BJ (cell line): ENCODE measurements around the gene RAC2. TPM values are rescaled to one million over a fixed set of nuclear protein-coding genes. Genes with fewer than 3 reads are reported as not detected.

Experiments used
- CTCF ChIA-PET: fragments of 350-600 bp; formaldehyde crosslinking; extraction: SDS; loops from one replicate; lab custom pipeline; 2021; ENCODE audit warnings: antibody characterized with exemption, inconsistent platforms; lab: Yijun Ruan, JAX
- POLR2A ChIA-PET: fragments of 300-600 bp; sonication (Branson Sonifier 250); formaldehyde crosslinking; extraction: SDS; loops from one replicate; lab custom pipeline; 2021; ENCODE audit warnings: antibody characterized with exemption; lab: Charles Lee
- DNase-seq: peaks from one replicate; pipeline ENCODE4 v3.0.0-alpha.2; 2011; ENCODE audit warnings: low read depth
- H3K27me3 ChIP-seq: 2 replicates; pipeline ENCODE4 v1.6.0; 2011; ENCODE audit warnings: low read length; ENCODE audit not compliant: control insufficient read depth, insufficient read depth
- H3K36me3 ChIP-seq: 2 replicates; pipeline ENCODE4 v1.5.1; 2011; ENCODE audit warnings: low read length; ENCODE audit not compliant: control insufficient read depth, insufficient read depth
- H3K4me3 ChIP-seq: 2 replicates; pipeline ENCODE4 v1.5.1; 2011; ENCODE audit warnings: low read depth, mild to moderate bottlenecking, control low read depth, low read length
- polyA plus RNA-seq: library from polyadenylated mRNA; depleted of rRNA; stranded (reverse); fragments of >200 nt; gene quantifications from 2 replicates; pipeline ENCODE4 v1.2.3, GENCODE V29; 2011
- TF ChIP-seq, protein P1 (sequence below): IDR thresholded peaks from 2 replicates; pipeline ENCODE4 v1.5.1; 2011; ENCODE audit warnings: low read depth, mild to moderate bottlenecking, control low read depth, inconsistent platforms, low read length, moderate library complexity; ENCODE audit not compliant: insufficient read depth

The RAC2 gene
- polyA plus RNA-seq, 1 experiment, result 25.7 TPM

DNA sequence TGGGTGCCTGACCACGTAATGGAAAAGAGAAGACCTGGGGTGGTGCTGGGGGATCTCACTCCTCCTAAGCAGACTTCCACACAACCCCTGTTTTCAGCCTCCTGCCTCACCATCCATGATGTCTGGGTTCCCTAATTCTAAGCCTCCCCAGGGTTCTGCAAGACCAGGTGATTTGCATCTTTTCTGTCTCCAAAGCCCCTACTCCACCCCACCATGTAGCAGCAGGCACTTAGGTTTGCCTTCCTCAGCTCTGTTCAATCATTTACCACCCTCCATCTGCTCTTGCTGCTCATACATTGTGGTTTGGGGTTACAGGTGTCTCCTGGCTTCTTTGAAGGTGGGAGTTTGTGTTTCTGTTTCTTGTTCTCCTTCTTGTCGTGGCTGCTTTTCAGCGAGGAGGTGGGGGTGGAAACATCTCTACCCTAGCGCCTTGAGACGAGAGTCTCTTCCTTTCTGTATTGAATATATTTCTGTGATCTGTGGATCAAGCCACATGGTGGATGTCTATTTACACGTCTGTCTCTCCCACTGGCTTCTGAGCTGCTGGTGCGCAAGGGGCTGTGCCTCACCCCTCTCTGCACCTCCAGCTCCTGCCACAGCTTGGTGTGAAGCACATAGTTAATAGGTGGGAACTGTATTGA is 25.2 kb downstream of the RAC2 start:
- CTCF ChIA-PET, result interaction anchor here (5.5 kb wide), 1 partner anchor 20 kb away, joined by 25 read pairs; no protein-coding TSS in a partner anchor
- TF ChIP-seq, protein P1, sequence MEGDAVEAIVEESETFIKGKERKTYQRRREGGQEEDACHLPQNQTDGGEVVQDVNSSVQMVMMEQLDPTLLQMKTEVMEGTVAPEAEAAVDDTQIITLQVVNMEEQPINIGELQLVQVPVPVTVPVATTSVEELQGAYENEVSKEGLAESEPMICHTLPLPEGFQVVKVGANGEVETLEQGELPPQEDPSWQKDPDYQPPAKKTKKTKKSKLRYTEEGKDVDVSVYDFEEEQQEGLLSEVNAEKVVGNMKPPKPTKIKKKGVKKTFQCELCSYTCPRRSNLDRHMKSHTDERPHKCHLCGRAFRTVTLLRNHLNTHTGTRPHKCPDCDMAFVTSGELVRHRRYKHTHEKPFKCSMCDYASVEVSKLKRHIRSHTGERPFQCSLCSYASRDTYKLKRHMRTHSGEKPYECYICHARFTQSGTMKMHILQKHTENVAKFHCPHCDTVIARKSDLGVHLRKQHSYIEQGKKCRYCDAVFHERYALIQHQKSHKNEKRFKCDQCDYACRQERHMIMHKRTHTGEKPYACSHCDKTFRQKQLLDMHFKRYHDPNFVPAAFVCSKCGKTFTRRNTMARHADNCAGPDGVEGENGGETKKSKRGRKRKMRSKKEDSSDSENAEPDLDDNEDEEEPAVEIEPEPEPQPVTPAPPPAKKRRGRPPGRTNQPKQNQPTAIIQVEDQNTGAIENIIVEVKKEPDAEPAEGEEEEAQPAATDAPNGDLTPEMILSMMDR, result no peak

DNA sequence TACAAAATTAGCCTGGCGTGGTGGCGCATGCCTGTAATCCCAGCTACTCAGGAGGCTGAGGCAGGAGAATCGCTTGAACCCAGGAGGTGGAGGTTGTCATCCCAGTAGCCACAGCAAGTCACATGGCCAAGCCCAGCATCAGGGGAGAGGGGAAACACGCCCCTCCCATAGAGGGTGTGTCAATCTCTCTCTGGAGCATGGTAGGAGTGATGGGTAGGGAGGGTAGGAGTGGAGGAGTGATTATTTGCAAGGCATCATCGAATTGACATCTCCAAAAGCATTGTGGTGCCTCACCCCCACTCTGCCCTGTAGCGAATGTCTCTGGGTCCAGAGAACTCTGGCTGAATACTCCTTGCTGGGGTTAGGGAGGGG is 25.7 kb downstream of the RAC2 start:
- POLR2A ChIA-PET, result no interaction called here
- Histone ChIP-seq H3K36me3 (no peaks in the 10 kb centered on the region), H3K4me3 (no peak overlapping the region), H3K27me3 (peaks cover 15% of the 10 kb centered on the region)
- TF ChIP-seq, protein P1, result no peak
- CTCF ChIA-PET, result interaction anchor here (5.5 kb wide), 1 partner anchor 19 kb away, joined by 25 read pairs; no protein-coding TSS in a partner anchor
- DNase-seq, result no peak

More for the DNA sequence above, 25.2 kb downstream of the RAC2 start:
- DNase-seq, result no peak
- POLR2A ChIA-PET, result no interaction called here
- Histone ChIP-seq H3K27me3 (peaks cover 10% of the 10 kb centered on the region), H3K4me3 (no peak overlapping the region), H3K36me3 (no peaks in the 10 kb centered on the region)

DNA sequence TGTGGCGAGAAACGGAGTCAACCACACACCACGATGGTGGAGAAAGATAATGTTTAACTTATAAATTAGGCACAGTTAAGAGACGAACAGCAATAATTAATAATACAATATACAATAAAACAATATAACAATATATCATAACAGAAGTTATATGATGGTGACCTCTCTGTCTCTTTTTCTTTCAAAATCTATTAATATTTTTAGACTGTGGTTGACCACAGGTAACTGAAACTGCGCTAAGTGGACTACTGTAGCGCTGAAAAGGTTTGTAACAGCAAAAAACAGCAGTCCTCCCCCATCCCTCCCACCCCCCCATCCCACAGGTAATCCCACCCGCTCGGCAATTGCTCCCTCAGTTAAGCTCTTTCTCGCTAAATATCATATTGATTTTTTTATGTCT is 28.2 kb downstream of the RAC2 start:
- CTCF ChIA-PET, result interaction anchor here (5.5 kb wide), 1 partner anchor 17 kb away, joined by 25 read pairs; no protein-coding TSS in a partner anchor

DNA sequence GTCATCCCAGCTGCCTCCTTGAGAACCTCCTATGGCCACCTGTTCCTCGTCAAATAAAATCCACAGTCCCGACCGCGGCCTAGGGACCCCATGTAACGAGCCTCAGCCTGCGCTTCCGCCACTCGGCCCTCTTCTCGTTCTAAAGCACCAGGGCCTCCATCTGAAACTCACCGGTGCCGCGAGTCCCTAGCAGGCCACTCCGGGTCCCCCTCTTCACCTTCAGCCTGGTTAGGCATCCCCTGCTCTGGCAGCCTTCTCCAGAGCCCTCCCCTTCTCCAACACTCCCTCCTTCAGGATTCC is 29.4 kb downstream of the RAC2 start:
- CTCF ChIA-PET, result interaction anchor here (5.5 kb wide), 1 partner anchor 15 kb away, joined by 25 read pairs; no protein-coding TSS in a partner anchor
- no peak for DNase-seq

More for the DNA sequence above, 28.2 kb downstream of the RAC2 start:
- POLR2A ChIA-PET, result no interaction called here
- no peaks in the 10 kb centered on the region for H3K36me3 ChIP-seq
- H3K27me3 ChIP-seq, result peaks cover 20% of the 10 kb centered on the region
- DNase-seq, result no peak
- TF ChIP-seq, protein P1, result no peak
- H3K4me3 ChIP-seq, result no peak overlapping the region

DNA sequence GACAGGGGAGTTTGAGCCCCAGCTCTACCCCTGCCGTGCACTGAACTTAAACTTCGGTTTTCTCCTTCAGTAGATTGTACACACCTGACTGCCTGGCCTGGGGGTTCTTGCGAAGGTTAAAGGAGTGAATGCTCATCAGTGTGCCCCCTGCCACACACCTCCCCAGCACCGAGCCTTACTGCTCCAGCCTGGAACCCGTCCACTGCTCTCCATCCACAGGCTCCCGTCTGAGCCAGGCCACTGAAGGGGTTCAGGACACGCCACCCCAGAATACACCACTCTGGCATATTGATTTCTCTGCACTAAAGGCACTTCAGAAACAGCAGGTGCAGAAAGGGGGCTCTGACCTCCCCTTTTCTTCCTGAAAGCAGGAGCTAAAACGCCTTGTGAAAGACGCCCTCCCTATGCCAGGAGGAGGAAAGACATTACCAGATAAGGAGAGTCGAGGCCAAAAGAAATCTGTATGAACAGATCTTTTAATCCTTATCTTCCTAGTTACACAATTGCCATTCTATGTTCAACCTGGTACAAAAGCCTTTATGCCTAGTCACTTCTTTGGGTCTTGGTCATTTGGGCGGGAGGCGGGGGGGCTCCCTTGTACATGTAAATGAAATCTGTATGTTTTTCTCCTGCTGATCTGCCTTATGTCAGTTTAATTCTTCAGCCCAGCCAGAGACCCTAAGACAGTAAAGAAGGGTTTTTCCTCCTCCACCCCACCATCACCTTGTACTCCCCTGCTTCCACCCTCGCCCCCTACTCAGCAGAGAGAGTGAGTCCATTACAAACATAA is 29.9 kb downstream of the RAC2 start:
- H3K27me3 ChIP-seq, result peaks cover 23% of the 10 kb centered on the region
- ChIA-PET CTCF (interaction anchor here (1.0 to 5.5 kb wide), 2 partner anchors 15 kb away, joined by 4 to 25 read pairs; no protein-coding TSS in a partner anchor), POLR2A (no interaction called here)
- no peak overlapping the region for H3K4me3 ChIP-seq
- DNase-seq, result no peak
- H3K36me3 ChIP-seq, result no peaks in the 10 kb centered on the region
- TF ChIP-seq, protein P1, result no peak

More for the DNA sequence above, 29.4 kb downstream of the RAC2 start:
- H3K36me3 ChIP-seq, result no peaks in the 10 kb centered on the region
- POLR2A ChIA-PET, result no interaction called here
- peaks cover 22% of the 10 kb centered on the region for H3K27me3 ChIP-seq
- H3K4me3 ChIP-seq, result no peak overlapping the region
- TF ChIP-seq, protein P1, result no peak
